Cardiac ventricle fibroblast (primary cell): ENCODE data around the gene AKAP5. TPM values are rescaled to one million over a fixed set of nuclear protein-coding genes. Genes with fewer than 3 reads are reported as not detected.

Experiments used
- total RNA-seq: library from RNA; depleted of rRNA; stranded (reverse); fragments of >200 nt; gene quantifications from 2 replicates; pipeline ENCODE4 v1.2.3, GENCODE V29; 2015

The AKAP5 gene, protein sequence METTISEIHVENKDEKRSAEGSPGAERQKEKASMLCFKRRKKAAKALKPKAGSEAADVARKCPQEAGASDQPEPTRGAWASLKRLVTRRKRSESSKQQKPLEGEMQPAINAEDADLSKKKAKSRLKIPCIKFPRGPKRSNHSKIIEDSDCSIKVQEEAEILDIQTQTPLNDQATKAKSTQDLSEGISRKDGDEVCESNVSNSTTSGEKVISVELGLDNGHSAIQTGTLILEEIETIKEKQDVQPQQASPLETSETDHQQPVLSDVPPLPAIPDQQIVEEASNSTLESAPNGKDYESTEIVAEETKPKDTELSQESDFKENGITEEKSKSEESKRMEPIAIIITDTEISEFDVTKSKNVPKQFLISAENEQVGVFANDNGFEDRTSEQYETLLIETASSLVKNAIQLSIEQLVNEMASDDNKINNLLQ
- total RNA-seq = 0.10 and 0.31 TPM in 2 replicates

GRCh38 chr14:64465191-64465822 lies at the start of gene AKAP5:
TSS of gene AKAP5 (plus strand) at chr14:64465499. CDS start at chr14:64468395, 2,896 bp downstream.

DNA sequence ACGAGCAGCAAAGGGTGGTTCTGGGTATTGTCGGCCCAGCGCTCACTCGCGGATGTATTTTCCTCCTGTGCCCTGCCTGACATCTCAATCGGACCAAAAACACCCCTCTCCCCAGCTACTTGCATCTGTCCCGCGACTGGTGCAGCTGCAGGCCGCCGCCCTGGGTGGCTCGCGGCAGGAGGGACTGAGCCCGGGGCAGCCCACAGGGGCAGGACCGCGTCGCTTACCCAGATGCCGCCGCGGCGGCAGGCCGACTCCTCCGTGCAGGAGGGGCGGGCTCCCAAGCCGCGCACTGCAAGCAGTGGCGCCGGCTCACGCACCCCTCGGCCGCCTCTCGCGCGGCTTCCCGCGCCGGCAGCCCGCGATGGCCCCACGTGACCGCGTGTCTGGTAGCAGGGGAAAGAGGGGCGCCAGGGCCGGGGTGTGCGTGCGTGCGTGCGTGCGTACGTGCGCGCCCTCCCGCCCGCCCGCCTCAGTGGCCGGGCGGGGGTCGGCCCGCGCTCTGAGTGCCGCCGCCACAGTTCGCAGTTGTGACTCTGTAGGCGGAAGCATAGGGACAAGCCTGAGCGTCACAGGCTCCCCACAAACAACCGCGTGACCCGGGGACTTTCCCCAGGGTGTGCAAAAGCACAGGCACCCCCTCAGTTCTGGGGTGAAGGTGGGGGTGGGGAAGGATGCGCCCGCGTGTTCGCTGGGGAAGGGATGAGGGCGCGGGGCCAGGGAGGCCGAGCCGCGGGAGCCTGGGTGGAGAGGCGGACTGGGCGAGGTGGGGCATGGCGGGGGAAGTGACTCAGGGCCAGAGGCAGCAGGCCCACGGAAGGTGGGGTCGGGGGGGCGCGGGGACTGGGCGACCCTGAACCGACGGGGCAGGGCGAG lies 38.4 kb downstream of the AKAP5 start, which contains the start of gene ZBTB25:
TSS of gene ZBTB25 (minus strand) at position 405 of the 876 bp plus-strand sequence. CDS start 13,305 bp downstream, outside the sequence.

GRCh38 chr14:64504310-64504896 lies 39.1 kb downstream of the AKAP5 start, which contains the start of gene ZBTB1:
TSS of gene ZBTB1 (plus strand) at chr14:64504770. CDS start at chr14:64521505, 16,735 bp downstream.

Other genes starting within 250 kb of the AKAP5 start
- not detected in 2 replicates for gene ESR2, start 171.1 kb upstream of the AKAP5 start, total RNA-seq
- 31.3 and 31.7 TPM in 2 replicates for gene MTHFD1, start 77.1 kb upstream of the AKAP5 start, total RNA-seq
- 9.5 and 11.2 TPM in 2 replicates for gene ZBTB25, start 38.3 kb downstream of the AKAP5 start, total RNA-seq
- 27.3 and 37.0 TPM in 2 replicates for gene ZBTB1, start 39.3 kb downstream of the AKAP5 start, total RNA-seq
- gene HSPA2, start 75.2 kb downstream of the AKAP5 start, total RNA-seq = 3.6 and 4.0 TPM in 2 replicates
- gene PPP1R36, start 84.5 kb downstream of the AKAP5 start, total RNA-seq = 0.34 and 0.56 TPM in 2 replicates
- 4.3 and 9.5 TPM in 2 replicates for gene PLEKHG3, start 238.9 kb downstream of the AKAP5 start, total RNA-seq